Measurements from ENCODE around the gene CD164. TPM values are rescaled to one million over a fixed set of nuclear protein-coding genes. Genes with fewer than 3 reads are reported as not detected.

CD164 gene
- total and polyA plus RNA-seq, 2 of the 13 experiments (the other 11 are each of a cell fraction or from before 2014, with no cell fraction given): 222 to 293 TPM

GRCh38 chr6:109420751-109421150 is 38.5 kb upstream of the CD164 start (continued):
- no peak for TF ChIP-seq MXI1 (IDR thresholded peaks at IDR 0.05; ENCODE audit: borderline replicate concordance, low read depth, low read length)

- DNase-seq (ENCODE audit: low spot score) (no peak), FAIRE-seq (no peak), ATAC-seq (no peak)
- WGBS (ENCODE audit: low lambda C conversion rate): 34% methylated on average over 4 of the region's 4 CpGs
- BruUV-seq (replicated peaks): no TSS peak
- Histone ChIP-seq H3K4me3 (replicated peaks in 1 of 3; ENCODE audit: insufficient read depth in 1 of 3, low read depth in 2 of 3, low read length in 3 of 3) (no peak overlapping the region), H3K9ac (ENCODE audit: insufficient read depth, low read depth, low read length) (no peak overlapping the region), H4K20me1 (ENCODE audit: insufficient read depth, low read length) (no peaks in the 10 kb centered on the region), H3K27me3 (ENCODE audit: control insufficient read depth in 1 of 2, insufficient read depth in 2 of 2, low read length in 2 of 2) (no peaks in the 10 kb centered on the region), H3K27ac (ENCODE audit: extremely low read length, insufficient read depth, low read length) (no peak overlapping the region), H3K79me2 (ENCODE audit: insufficient read depth, low read length) (no peaks in the 10 kb centered on the region), H3K4me2 (ENCODE audit: low read depth, low read length) (no peak overlapping the region), H2AFZ (ENCODE audit: low read length) (no peak overlapping the region), H3K9me3 (ENCODE audit: low read length) (no peaks in the 10 kb centered on the region), H3K36me3 (replicated peaks in 1 of 2; ENCODE audit: control insufficient read depth in 1 of 2, insufficient read depth in 2 of 2, low read length in 2 of 2) (no peaks in the 10 kb centered on the region), H3K4me1 (ENCODE audit: insufficient read depth, low read length) (peaks cover 5% of the 10 kb centered on the region; the same call in 1 of the 2 replicates)
- CTCF ChIA-PET (ENCODE audit: low intra/inter-chr PET ratio, low total read pairs): no interaction called here
- TF ChIP-seq CEBPB (IDR thresholded peaks at IDR 0.05; ENCODE audit: borderline replicate concordance, low read depth, low read length) (peak; percentile 54), TOE1 (CRISPR knock-in tag; IDR thresholded peaks at IDR 0.05) (no peak)
- intact Hi-C loops (cut with micrococcal nuclease; ENCODE audit: unreplicated experiment): no loop called here
- in situ Hi-C loops (cut with HindIII; ENCODE audit: extremely low pct_ligation_motif_present, low pct_unique_long_range_greater_than_20kb): no loop called here
- POLR2A ChIA-PET: no interaction called here
These were observed 35.4 kb upstream of the CD164 start for GRCh38 chr6:109417646-109418045.

- BruUV-seq (replicated peaks): no TSS peak
- FAIRE-seq: no peak
- TF ChIP-seq IKZF5 (CRISPR knock-in tag; IDR thresholded peaks at IDR 0.05) (no peak), SRSF1 (optimal IDR thresholded peaks at IDR 0.05; ENCODE audit: low read depth, low read length) (no peak), ZNF251 (CRISPR knock-in tag; IDR thresholded peaks at IDR 0.05) (no peak), ZNF253 (CRISPR knock-in tag; IDR thresholded peaks at IDR 0.05; ENCODE audit: borderline replicate concordance) (no peak), ETV6 (CRISPR knock-in tag; conservative IDR thresholded peaks at IDR 0.05) (no peak), CSRNP1 (CRISPR knock-in tag; IDR thresholded peaks at IDR 0.05) (no peak), ZFP41 (CRISPR knock-in tag; IDR thresholded peaks at IDR 0.05; ENCODE audit: borderline replicate concordance) (no peak), REST (IDR thresholded peaks at IDR 0.05; ENCODE audit: borderline replicate concordance in 1 of 2, low read depth in 1 of 2, low read length in 2 of 2) (no peak)
These were observed 28.8 kb upstream of the CD164 start for GRCh38 chr6:109411034-109411433.

More at GRCh38 chr6:109411034-109411433, 28.8 kb upstream of the CD164 start:
- Histone ChIP-seq H3K4me3 (replicated peaks in 1 of 3; ENCODE audit: insufficient read depth in 1 of 3, low read depth in 2 of 3, low read length in 3 of 3) (no peak overlapping the region), H3K36me3 (replicated peaks in 1 of 2; ENCODE audit: control insufficient read depth in 1 of 2, insufficient read depth in 2 of 2, low read length in 2 of 2) (no peaks in the 10 kb centered on the region), H3K27ac (ENCODE audit: extremely low read length, insufficient read depth, low read length) (no peak overlapping the region), H4K20me1 (ENCODE audit: insufficient read depth, low read length) (no peaks in the 10 kb centered on the region), H3K9me3 (ENCODE audit: low read length) (no peaks in the 10 kb centered on the region), H3K9ac (ENCODE audit: insufficient read depth, low read depth, low read length) (no peak overlapping the region), H3K27me3 (ENCODE audit: control insufficient read depth in 1 of 2, insufficient read depth in 2 of 2, low read length in 2 of 2) (0 out of 5 replicates have a peak, but pooled peaks cover 0 to under 1% of the 10 kb centered on the region in 2 experiments), H3K79me2 (ENCODE audit: insufficient read depth, low read length) (no peaks in the 10 kb centered on the region), H3K4me2 (ENCODE audit: low read depth, low read length) (no peak overlapping the region), H2AFZ (ENCODE audit: low read length) (no peak overlapping the region), H3K4me1 (ENCODE audit: insufficient read depth, low read length) (no peaks in the 10 kb centered on the region)
- intact Hi-C loops (cut with micrococcal nuclease; ENCODE audit: unreplicated experiment): no loop called here
- POLR2A ChIA-PET: no interaction called here
- DNase-seq (ENCODE audit: low spot score) (no peak), ATAC-seq (no peak)
- CTCF ChIA-PET (ENCODE audit: low intra/inter-chr PET ratio, low total read pairs): no interaction called here
- in situ Hi-C loops (cut with HindIII; ENCODE audit: extremely low pct_ligation_motif_present, low pct_unique_long_range_greater_than_20kb): no loop called here
- 79% methylated on average over 2 of the region's 2 CpGs for whole genome bisulfite sequencing (ENCODE audit: low lambda C conversion rate)

Measured in HepG2 (cell line).